Lower leg skin (tissue), 4 donors: Measurements from ENCODE around the gene SLC5A9. TPM values are rescaled to one million over a fixed set of nuclear protein-coding genes. Genes with fewer than 3 reads are reported as not detected.

Experiments used
- DNase-seq, 2 donors: peaks; one replicate each; pipeline ENCODE4 v3.0.0-alpha.2; 2019; ENCODE audit warnings: low spot score in 2 of 2
- H3K4me3 ChIP-seq: fragments of 200-600 bp; sonication (generic); 2 replicates; pipeline ENCODE4 v1.5.1; 2017; ENCODE audit warnings: mild to moderate bottlenecking, low read depth; ENCODE audit not compliant: poor library complexity, severe bottlenecking
- CTCF ChIP-seq, 3 donors: fragments of 450-650 bp; IDR thresholded peaks; one replicate each; pipeline ENCODE4 v1.5.1; 2016; ENCODE audit warnings: antibody characterized with exemption in 3 of 3, mild to moderate bottlenecking in 3 of 3, moderate library complexity in 2 of 3
- POLR2A ChIP-seq, 2 donors: fragments of 450-650 bp; IDR thresholded peaks; one replicate each; pipeline ENCODE4 v1.6.1; 2016 to 2017; ENCODE audit warnings: antibody characterized with exemption in 2 of 2, mild to moderate bottlenecking in 1 of 2, moderate library complexity in 1 of 2
- WGBS, 2 donors: methylation state at CpG; one replicate each; pipeline ENCODE4 v1.1.5; 2018; 5-methylcytosine and 5-hydroxymethylcytosine counted together
- intact Hi-C: fragments of 100-400 bp; cut with DNase I; formaldehyde crosslinking; loops from one replicate; pipeline ENCODE4 v1.15.0; 2023; ENCODE audit warnings: low total_unique reads
- total RNA-seq, 4 donors: library from RNA; depleted of rRNA; stranded (reverse); fragments of >200 nt; gene quantifications; one replicate each; pipeline ENCODE4 v1.1.0, GENCODE V29; 2016

The SLC5A9 gene
- total RNA-seq, 4 donors from 2014 or later, result 1.1 to 3.5 (median 1.9) TPM

DNA sequence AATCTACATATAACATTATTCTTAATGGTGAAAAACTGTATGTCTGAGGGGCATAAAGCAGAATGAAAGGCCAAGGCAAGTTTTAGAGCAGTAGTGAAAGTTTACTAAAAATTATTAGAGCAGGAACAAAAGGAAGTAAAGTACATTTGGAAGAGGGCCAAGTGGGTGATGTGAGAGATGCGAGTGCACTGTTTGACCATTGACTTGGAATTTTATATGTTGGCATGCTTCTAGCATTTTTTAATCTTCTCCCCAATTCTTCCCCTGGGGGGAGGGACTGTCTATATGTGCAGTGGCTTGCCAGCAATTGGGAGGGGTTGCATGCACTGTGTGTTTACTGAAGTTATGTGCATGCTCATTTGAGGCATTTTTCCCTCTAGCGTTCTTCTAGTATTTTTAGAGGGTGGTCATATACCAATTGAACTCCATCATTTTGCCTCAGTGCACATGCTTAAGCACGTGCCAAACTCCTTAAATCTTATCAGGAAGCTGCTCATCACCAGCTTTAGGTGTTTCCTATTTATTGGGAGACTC is 36.1 kb upstream of the SLC5A9 start:
- H3K4me3 ChIP-seq, result no peak overlapping the region
- TF ChIP-seq CTCF (IDR thresholded peaks at IDR 0.05), result no peak
- TF ChIP-seq POLR2A (IDR thresholded peaks at IDR 0.05), result no peak
- WGBS, 2 donors, result 22 to 33% methylated on average over 3 of the region's 3 CpGs
- no peak for DNase-seq
- intact Hi-C loops, result no loop called here

DNA sequence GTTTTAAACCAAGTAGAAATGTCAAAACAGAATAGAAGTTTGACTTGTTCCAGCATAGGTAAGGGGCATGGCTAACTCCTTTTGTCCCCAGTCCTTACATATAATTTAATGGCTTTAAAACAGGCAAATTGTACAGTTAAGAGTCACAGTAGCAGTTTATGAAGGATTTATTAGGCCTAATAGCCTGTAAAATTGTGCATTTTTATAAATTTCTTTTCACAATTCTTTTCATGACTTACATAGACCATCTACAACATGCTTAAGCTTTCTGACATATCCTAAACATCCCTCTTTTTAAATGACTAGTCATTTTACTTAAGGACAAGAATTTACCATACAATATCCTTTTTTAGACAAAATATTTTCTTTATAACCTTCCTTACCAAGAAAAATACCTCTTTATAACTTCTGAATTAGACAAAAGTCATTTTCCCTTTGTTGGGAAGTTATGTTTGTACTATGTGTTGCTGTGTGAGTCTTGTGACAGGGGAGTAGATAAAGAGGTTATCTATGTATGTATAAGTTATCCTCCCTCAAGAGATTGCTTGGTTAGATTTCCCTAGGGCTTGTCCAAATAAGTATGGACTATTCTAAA is 34.5 kb upstream of the SLC5A9 start:
- intact Hi-C loops, result no loop called here
- H3K4me3 ChIP-seq, result no peak overlapping the region
- TF ChIP-seq CTCF (IDR thresholded peaks at IDR 0.05) (no peak), POLR2A (IDR thresholded peaks at IDR 0.05) (no peak)
- no peak for DNase-seq

DNA sequence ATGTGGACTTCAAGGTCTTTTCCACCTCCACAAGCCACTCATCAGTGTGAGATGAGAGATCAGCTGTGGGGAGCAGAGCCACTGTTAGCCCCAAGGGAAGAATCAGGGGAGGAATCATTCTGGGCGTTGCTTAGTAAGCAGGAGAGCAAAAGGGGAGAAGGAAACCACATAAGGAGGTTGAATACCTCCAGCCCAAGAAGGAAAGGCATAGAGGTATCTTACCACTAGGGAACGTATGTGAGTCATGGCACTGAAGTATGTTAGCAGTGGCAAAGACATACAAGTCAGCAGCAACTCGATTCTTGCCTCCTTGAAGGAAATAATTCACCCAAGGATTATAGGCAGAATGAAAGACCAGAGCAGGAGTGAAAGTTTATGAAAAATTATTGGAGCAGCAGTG is 31.6 kb upstream of the SLC5A9 start:
- intact Hi-C loops, result no loop called here
- no peak for DNase-seq
- H3K4me3 ChIP-seq, result no peak overlapping the region
- WGBS, 2 donors, result 42 to 49% methylated on average over 3 of the region's 3 CpGs
- TF ChIP-seq POLR2A (IDR thresholded peaks at IDR 0.05) (no peak), CTCF (IDR thresholded peaks at IDR 0.05) (no peak)

DNA sequence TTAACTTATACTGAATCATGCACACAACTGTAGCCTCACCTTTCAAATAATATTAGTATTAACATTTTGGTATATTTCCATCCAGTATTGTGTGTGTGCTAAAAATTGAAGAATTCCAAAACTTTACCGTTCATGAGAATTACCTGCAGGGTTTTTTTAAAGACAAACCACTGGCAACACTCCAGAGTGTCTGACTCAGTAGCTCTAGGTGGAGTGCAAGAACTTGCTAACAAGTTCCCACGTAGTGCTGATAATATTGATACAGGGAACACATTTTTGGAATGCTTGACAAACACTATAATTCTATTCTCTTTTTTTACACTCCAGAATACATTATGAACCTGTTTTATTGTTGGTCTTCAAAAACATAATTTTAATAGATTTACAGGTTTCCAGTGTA is 27.7 kb upstream of the SLC5A9 start:
- intact Hi-C loops, result no loop called here
- whole genome bisulfite sequencing, 2 donors, result 36 to 47% methylated on average over 2 of the region's 2 CpGs
- TF ChIP-seq POLR2A (IDR thresholded peaks at IDR 0.05) (no peak), CTCF (IDR thresholded peaks at IDR 0.05) (no peak)
- no peak overlapping the region for H3K4me3 ChIP-seq
- DNase-seq, result no peak

- TF ChIP-seq POLR2A (IDR thresholded peaks at IDR 0.05) (no peak), CTCF (IDR thresholded peaks at IDR 0.05) (no peak)
- H3K4me3 ChIP-seq, result no peak overlapping the region
- 70 to 78% methylated on average over 7 of the region's 7 CpGs for WGBS, 2 donors
- intact Hi-C loops, result no loop called here
- no peak for DNase-seq
Observed at GRCh38 chr1:48196237-48196636, 26.3 kb upstream of the SLC5A9 start.

- WGBS, 2 donors, result 65 to 80% methylated on average over 3 of the region's 3 CpGs
- no peak for DNase-seq
- no peak overlapping the region for H3K4me3 ChIP-seq
- TF ChIP-seq POLR2A (IDR thresholded peaks at IDR 0.05), result no peak
- no peak for TF ChIP-seq CTCF (IDR thresholded peaks at IDR 0.05)
- intact Hi-C loops, result no loop called here
Observed at GRCh38 chr1:48198970-48199369, 23.5 kb upstream of the SLC5A9 start.
